Neural cell (in vitro differentiated cells): ENCODE measurements around the gene SNAPIN.

Experiments used
- EP300 ChIP-seq: fragments of 450-650 bp; conservative IDR thresholded peaks from 2 replicates; pipeline ENCODE4 v1.6.1; 2014; ENCODE audit warnings: antibody characterized with exemption, mild to moderate bottlenecking, moderate library complexity; ENCODE audit not compliant: poor library complexity, severe bottlenecking
- EZH2 ChIP-seq: fragments of 200-600, 300-800 bp; shearing (Covaris generic), sonication (generic); IDR thresholded peaks from 2 replicates; pipeline ENCODE4 v1.6.1; 2014; ENCODE audit warnings: antibody characterized with exemption, low read length, borderline replicate concordance, mild to moderate bottlenecking; ENCODE audit not compliant: insufficient read depth, poor library complexity, severe bottlenecking
- POLR2AphosphoS5 ChIP-seq: IDR thresholded peaks from 2 replicates; pipeline ENCODE4 v1.6.1; 2012
- TF ChIP-seq, protein P1 (sequence below): fragments of 450-650 bp; IDR thresholded peaks from 2 replicates; pipeline ENCODE4 v1.5.1; 2014; ENCODE audit warnings: antibody characterized with exemption, mild to moderate bottlenecking, moderate library complexity; ENCODE audit not compliant: poor library complexity, severe bottlenecking

GRCh38 chr1:153663211-153663610 lies 4.7 kb downstream of the SNAPIN start:
- TF ChIP-seq EZH2 (no peak), POLR2AphosphoS5 (no peak), EP300 (no peak)
- TF ChIP-seq, protein P1, sequence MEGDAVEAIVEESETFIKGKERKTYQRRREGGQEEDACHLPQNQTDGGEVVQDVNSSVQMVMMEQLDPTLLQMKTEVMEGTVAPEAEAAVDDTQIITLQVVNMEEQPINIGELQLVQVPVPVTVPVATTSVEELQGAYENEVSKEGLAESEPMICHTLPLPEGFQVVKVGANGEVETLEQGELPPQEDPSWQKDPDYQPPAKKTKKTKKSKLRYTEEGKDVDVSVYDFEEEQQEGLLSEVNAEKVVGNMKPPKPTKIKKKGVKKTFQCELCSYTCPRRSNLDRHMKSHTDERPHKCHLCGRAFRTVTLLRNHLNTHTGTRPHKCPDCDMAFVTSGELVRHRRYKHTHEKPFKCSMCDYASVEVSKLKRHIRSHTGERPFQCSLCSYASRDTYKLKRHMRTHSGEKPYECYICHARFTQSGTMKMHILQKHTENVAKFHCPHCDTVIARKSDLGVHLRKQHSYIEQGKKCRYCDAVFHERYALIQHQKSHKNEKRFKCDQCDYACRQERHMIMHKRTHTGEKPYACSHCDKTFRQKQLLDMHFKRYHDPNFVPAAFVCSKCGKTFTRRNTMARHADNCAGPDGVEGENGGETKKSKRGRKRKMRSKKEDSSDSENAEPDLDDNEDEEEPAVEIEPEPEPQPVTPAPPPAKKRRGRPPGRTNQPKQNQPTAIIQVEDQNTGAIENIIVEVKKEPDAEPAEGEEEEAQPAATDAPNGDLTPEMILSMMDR = no peak
